Measurements from ENCODE around the gene ATP2C2. TPM values are rescaled to one million over a fixed set of nuclear protein-coding genes. Genes with fewer than 3 reads are reported as not detected.

ATP2C2 gene
- total RNA-seq, 1 experiment from 2014 or later: 26.0 TPM

GRCh38 chr16:84461413-84462295, 93.3 kb downstream of the ATP2C2 start:
- BruUV-seq (replicated peaks): no TSS peak
- Histone ChIP-seq H3K4me2 (ENCODE audit: low read length) (no peak overlapping the region), H3K79me2 (ENCODE audit: low read length) (no peaks in the 10 kb centered on the region), H3K36me3 (ENCODE audit: low read depth, low read length) (no peaks in the 10 kb centered on the region; the same call in 1 of the 2 replicates), H3K27me3 (ENCODE audit: low read length) (no peaks in the 10 kb centered on the region), H2AFZ (ENCODE audit: low read length) (no peak overlapping the region), H3K9ac (ENCODE audit: low read length) (no peak overlapping the region), H3K4me1 (ENCODE audit: insufficient read depth, low read length) (peaks cover 8% of the 10 kb centered on the region; the same call in 1 of the 2 replicates), H3K27ac (ENCODE audit: low read length) (no peak overlapping the region), H3K4me3 (ENCODE audit: low read length) (no peak overlapping the region), H4K20me1 (ENCODE audit: low read length) (no peaks in the 10 kb centered on the region), H3K9me2 (replicated peaks; ENCODE audit: low read length) (no peaks in the 10 kb centered on the region), H3K9me3 (ENCODE audit: low read length) (no peaks in the 10 kb centered on the region), H3F3A (ENCODE audit: low read length, unreplicated experiment) (no peaks in the 10 kb centered on the region)
- no peak for TF ChIP-seq EZH2phosphoT487 (IDR thresholded peaks at IDR 0.05; ENCODE audit: borderline replicate concordance, low read length)
- no peak for TF ChIP-seq CTCF (conservative IDR thresholded peaks at IDR 0.05; ENCODE audit: low read depth, low read length)
- no peak for TF ChIP-seq EZH2 (IDR thresholded peaks at IDR 0.05; ENCODE audit: low read length, unreplicated experiment)
- ATAC-seq (no peak), DNase-seq (no peak)
- POLR2A ChIA-PET (ENCODE audit: unreplicated experiment): interaction anchor here (0.6 kb wide), 1 partner anchor 27 kb away, joined by 5 read pairs; no protein-coding TSS in a partner anchor
- intact Hi-C loops (cut with micrococcal nuclease): no loop called here
- CTCF ChIA-PET: no interaction called here

DNA sequence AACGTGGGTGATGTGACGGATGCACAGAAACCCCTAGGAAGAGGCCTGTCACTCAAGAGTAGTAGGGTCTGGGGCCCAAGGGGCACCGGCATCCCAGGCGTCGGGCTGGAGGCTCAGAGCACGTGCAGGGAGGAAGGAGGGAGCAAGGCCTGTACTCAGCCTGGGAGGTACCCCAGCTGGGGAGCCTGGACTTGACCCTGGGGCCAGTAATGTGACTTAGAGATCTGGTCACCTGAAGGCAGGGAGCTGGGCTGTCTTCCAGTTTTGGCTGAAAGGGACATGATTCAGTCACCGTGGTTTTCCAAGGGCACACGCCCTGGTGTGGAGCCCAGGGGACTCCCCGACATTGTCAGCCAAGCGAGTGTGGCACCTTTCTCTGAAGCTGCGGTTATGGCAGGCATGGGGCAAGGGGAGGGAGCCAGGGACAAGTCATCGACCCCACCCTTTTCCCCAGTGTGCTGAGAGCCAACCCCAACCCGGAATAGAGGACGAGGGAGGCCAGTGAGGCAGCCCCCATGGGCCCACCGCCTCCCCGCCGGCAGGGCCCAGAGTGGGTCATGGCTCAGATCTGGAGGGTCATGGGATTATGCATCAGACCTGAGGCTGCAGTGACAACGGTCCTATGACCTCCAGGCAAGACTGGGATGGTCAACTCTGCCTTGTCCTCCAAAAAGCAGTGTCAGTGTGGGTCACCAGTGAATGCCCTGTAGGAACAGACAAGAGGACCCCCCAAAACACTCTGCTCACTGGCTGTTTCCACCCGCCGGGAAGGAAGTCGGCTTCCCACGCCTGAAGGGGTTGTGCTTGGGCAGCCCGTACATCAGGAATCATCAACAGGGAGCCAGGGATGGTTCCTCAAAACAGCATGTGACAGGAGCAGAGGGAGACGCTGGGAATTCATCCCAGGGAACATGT, 94.2 kb downstream of the ATP2C2 start:
- H3K4me2 ChIP-seq (ENCODE audit: low read length): no peak overlapping the region
- H3K79me2 ChIP-seq (ENCODE audit: low read length): no peaks in the 10 kb centered on the region
- peaks cover 8% of the 10 kb centered on the region; the same call in 1 of the 2 replicates for H3K4me1 ChIP-seq (ENCODE audit: insufficient read depth, low read length)
- no peak overlapping the region for H2AFZ ChIP-seq (ENCODE audit: low read length)
- no peak overlapping the region for H3K4me3 ChIP-seq (ENCODE audit: low read length)
- no peak overlapping the region for H3K9ac ChIP-seq (ENCODE audit: low read length)
- no peaks in the 10 kb centered on the region for H3K9me2 ChIP-seq (replicated peaks; ENCODE audit: low read length)
- ATAC-seq: peak; percentile 71
- no TSS peak for BruUV-seq (replicated peaks)
- POLR2A ChIA-PET (ENCODE audit: unreplicated experiment): interaction anchor here (0.6 kb wide), 1 partner anchor 26 kb away, joined by 5 read pairs; no protein-coding TSS in a partner anchor
- intact Hi-C loops (cut with micrococcal nuclease): no loop called here
- peak; percentile 44 for DNase-seq
- no peaks in the 10 kb centered on the region for H3K27me3 ChIP-seq (ENCODE audit: low read length)
- no peaks in the 10 kb centered on the region for H3F3A ChIP-seq (ENCODE audit: low read length, unreplicated experiment)
- H3K9me3 ChIP-seq (ENCODE audit: low read length): no peaks in the 10 kb centered on the region
- no peak overlapping the region for H3K27ac ChIP-seq (ENCODE audit: low read length)
- CTCF ChIA-PET: no interaction called here
- no peak for TF ChIP-seq CTCF (conservative IDR thresholded peaks at IDR 0.05; ENCODE audit: low read depth, low read length)
- TF ChIP-seq EZH2phosphoT487 (IDR thresholded peaks at IDR 0.05; ENCODE audit: borderline replicate concordance, low read length): no peak
- TF ChIP-seq EZH2 (IDR thresholded peaks at IDR 0.05; ENCODE audit: low read length, unreplicated experiment): no peak
- no peaks in the 10 kb centered on the region for H4K20me1 ChIP-seq (ENCODE audit: low read length)
- H3K36me3 ChIP-seq (ENCODE audit: low read depth, low read length): peaks cover 2% of the 10 kb centered on the region
